22Rv1 (cell line): ENCODE measurements around the gene KRT86.

Experiments used
- CTCF ChIP-seq: fragments of 450-650 bp; IDR thresholded peaks from 2 replicates; pipeline ENCODE4 v1.5.1; 2017; ENCODE audit warnings: mild to moderate bottlenecking
- ZFX ChIP-seq: fragments of 450-650 bp; IDR thresholded peaks from 2 replicates; pipeline ENCODE4 v1.6.1; 2017; ENCODE audit warnings: antibody characterized with exemption, borderline replicate concordance

GRCh38 chr12:52252728-52253343 lies 21.6 kb upstream of the KRT86 start:
- TF ChIP-seq CTCF (no peak), ZFX (no peak)
